Measurements from ENCODE around the gene CASK. TPM values are rescaled to one million over a fixed set of nuclear protein-coding genes. Genes with fewer than 3 reads are reported as not detected.

The CASK gene
- total RNA-seq, 2 donors from 2014 or later = 22.3 to 27.4 TPM

GRCh38 chrX:41502004-41502403 lies 421.4 kb downstream of the CASK start:
- intact Hi-C loops (cut with DNase I) = no loop called here
- Histone ChIP-seq H3K36me3 (replicated peaks in 1 of 2; ENCODE audit: insufficient read depth in 1 of 2, low read depth in 2 of 2) (no peaks in the 10 kb centered on the region), H3K27me3 (no peaks in the 10 kb centered on the region), H3K27ac (no peak overlapping the region), H3K4me3 (no peak overlapping the region), H3K4me1 (no peaks in the 10 kb centered on the region), H3K9me3 (no peaks in the 10 kb centered on the region)
- DNase-seq (no peak), ATAC-seq (no peak)
- no peak for TF ChIP-seq CTCF (IDR thresholded peaks at IDR 0.05)
- TF ChIP-seq POLR2A (IDR thresholded peaks at IDR 0.05) = no peak
- 83 to 100% methylated on average over 1 of the region's 1 CpG for WGBS, 2 donors

GRCh38 chrX:41499984-41500383 lies 423.4 kb downstream of the CASK start:
- TF ChIP-seq POLR2A (IDR thresholded peaks at IDR 0.05) = no peak
- no peak for TF ChIP-seq CTCF (IDR thresholded peaks at IDR 0.05)
- 67 to 69% methylated on average over 2 of the region's 3 CpGs for WGBS, 2 donors
- no peaks in the 10 kb centered on the region for H3K36me3 ChIP-seq (replicated peaks in 1 of 2; ENCODE audit: insufficient read depth in 1 of 2, low read depth in 2 of 2)
- H3K4me3 ChIP-seq = no peak overlapping the region
- ATAC-seq (no peak), DNase-seq (no peak)
- no peaks in the 10 kb centered on the region for H3K4me1 ChIP-seq
- no peaks in the 10 kb centered on the region for H3K9me3 ChIP-seq
- H3K27me3 ChIP-seq = no peaks in the 10 kb centered on the region
- intact Hi-C loops (cut with DNase I) = no loop called here
- no peak overlapping the region for H3K27ac ChIP-seq

- no peaks in the 10 kb centered on the region for H3K9me3 ChIP-seq
- TF ChIP-seq CTCF (IDR thresholded peaks at IDR 0.05) (no peak), POLR2A (IDR thresholded peaks at IDR 0.05) (no peak)
- no peak overlapping the region for H3K4me3 ChIP-seq
- intact Hi-C loops (cut with DNase I) = no loop called here
- H3K36me3 ChIP-seq (replicated peaks in 1 of 2; ENCODE audit: insufficient read depth in 1 of 2, low read depth in 2 of 2) = no peaks in the 10 kb centered on the region
- no peak overlapping the region for H3K27ac ChIP-seq
- DNase-seq (no peak), ATAC-seq (no peak)
- 13 to 73% methylated on average over 6 to 7 of the region's 7 CpGs for WGBS, 2 donors
- H3K4me1 ChIP-seq = no peaks in the 10 kb centered on the region
- no peaks in the 10 kb centered on the region for H3K27me3 ChIP-seq
Measured at GRCh38 chrX:41499195-41499594, 424.2 kb downstream of the CASK start.

GRCh38 chrX:41491267-41492004 lies 431.9 kb downstream of the CASK start:
- DNase-seq (peak in 1 of 4 donors; percentile 11), ATAC-seq (no peak)
- H3K27me3 ChIP-seq = no peaks in the 10 kb centered on the region
- intact Hi-C loops (cut with DNase I) = no loop called here
- no peaks in the 10 kb centered on the region for H3K9me3 ChIP-seq
- no peak for TF ChIP-seq POLR2A (IDR thresholded peaks at IDR 0.05)
- TF ChIP-seq CTCF (IDR thresholded peaks at IDR 0.05) = no peak
- H3K4me3 ChIP-seq = no peak overlapping the region
- H3K27ac ChIP-seq = no peak overlapping the region
- WGBS, 2 donors = 48 to 57% methylated on average over 9 to 12 of the region's 12 CpGs
- no peaks in the 10 kb centered on the region for H3K4me1 ChIP-seq
- H3K36me3 ChIP-seq (replicated peaks in 1 of 2; ENCODE audit: insufficient read depth in 1 of 2, low read depth in 2 of 2) = no peaks in the 10 kb centered on the region

- DNase-seq (no peak), ATAC-seq (no peak)
- WGBS, 2 donors = 80 to 84% methylated on average over 1 to 3 of the region's 3 CpGs
- no peaks in the 10 kb centered on the region for H3K36me3 ChIP-seq (replicated peaks in 1 of 2; ENCODE audit: insufficient read depth in 1 of 2, low read depth in 2 of 2)
- H3K27me3 ChIP-seq = no peaks in the 10 kb centered on the region
- intact Hi-C loops (cut with DNase I) = no loop called here
- no peak overlapping the region for H3K4me3 ChIP-seq
- no peak overlapping the region for H3K27ac ChIP-seq
- no peaks in the 10 kb centered on the region for H3K9me3 ChIP-seq
- no peak for TF ChIP-seq POLR2A (IDR thresholded peaks at IDR 0.05)
- no peak for TF ChIP-seq CTCF (IDR thresholded peaks at IDR 0.05)
- H3K4me1 ChIP-seq = no peaks in the 10 kb centered on the region
Measured at GRCh38 chrX:41490446-41490845, 432.9 kb downstream of the CASK start.
